SK-N-SH (cell line): Measurements from ENCODE around the gene LIN7C. TPM values are rescaled to one million over a fixed set of nuclear protein-coding genes. Genes with fewer than 3 reads are reported as not detected.

Experiments
- CTCF ChIA-PET: fragments of 300-600, 350-600 bp; formaldehyde crosslinking; extraction: SDS; loops from one replicate; lab custom pipeline; 2021; lab: Yijun Ruan, JAX
- POLR2A ChIA-PET: fragments of 350-600 bp; sonication (Branson Sonifier 250); formaldehyde crosslinking; extraction: SDS; loops from one replicate; lab custom pipeline; 2020; ENCODE audit warnings: antibody characterized with exemption, inconsistent platforms; lab: Yijun Ruan, JAX
- DNase-seq: peaks from one replicate; pipeline ENCODE4 v3.0.0; 2012
- H2AFZ ChIP-seq: fragments of 200-600 bp; sonication (generic); 2 replicates; pipeline ENCODE4 v1.8.1; 2016; ENCODE audit warnings: antibody characterized with exemption, mild to moderate bottlenecking, low read depth
- H3F3A ChIP-seq: fragments of 200-600 bp; sonication (generic); replicated peaks from 2 replicates; pipeline ENCODE3; 2016; ENCODE audit warnings: antibody characterized with exemption, mild to moderate bottlenecking; ENCODE audit not compliant: insufficient read depth
- H3K27ac ChIP-seq, 2 experiments: fragments of 200-500 bp in 1 of 2; fragments of 200-600 bp in 1 of 2; sonication (Bioruptor generic) in 1 of 2; sonication (generic), shearing (Covaris generic) in 1 of 2; 2 replicates each; pipeline versions ENCODE4 v1.5.1 to v1.6.1; 2014 to 2016; ENCODE audit warnings: low read depth in 2 of 2, inconsistent platforms in 1 of 2, low read length in 1 of 2, mild to moderate bottlenecking in 1 of 2, mixed read lengths in 1 of 2
- H3K27me3 ChIP-seq: fragments of 200-600 bp; sonication (generic), shearing (Covaris generic); 2 replicates; pipeline ENCODE4 v1.6.1; 2016; ENCODE audit warnings: mixed run types; ENCODE audit not compliant: insufficient read depth
- H3K36me3 ChIP-seq, 2 experiments: fragments of 200-500 bp in 1 of 2; fragments of 200-600 bp in 1 of 2; sonication (Bioruptor generic) in 1 of 2; sonication (generic) in 1 of 2; replicated peaks in 1 of 2; 2 replicates each; pipeline versions ENCODE3 to v1.5.1; 2014 to 2016; ENCODE audit warnings: low read length in 1 of 2, mild to moderate bottlenecking in 1 of 2; ENCODE audit not compliant: insufficient read depth in 2 of 2, control insufficient read depth in 1 of 2
- H3K4me1 ChIP-seq, 2 experiments: fragments of 200-500 bp in 1 of 2; fragments of 200-600 bp in 1 of 2; sonication (Bioruptor generic) in 1 of 2; sonication (generic), shearing (Covaris generic) in 1 of 2; 2 replicates each; pipeline versions ENCODE4 v1.5.1 to v1.6.1; 2014 to 2016; ENCODE audit warnings: low read depth in 1 of 2, low read length in 1 of 2, mixed run types in 1 of 2; ENCODE audit not compliant: insufficient read depth in 2 of 2, control insufficient read depth in 1 of 2
- H3K4me2 ChIP-seq: fragments of 200-600 bp; sonication (generic), shearing (Covaris generic); 2 replicates; pipeline ENCODE4 v1.6.1; 2017; ENCODE audit warnings: mixed run types
- H3K4me3 ChIP-seq, 2 experiments: fragments of 200-500 bp in 1 of 2; fragments of 200-600 bp in 1 of 2; sonication (Bioruptor generic) in 1 of 2; sonication (generic), shearing (Covaris generic) in 1 of 2; 2 replicates each; pipeline versions ENCODE4 v1.5.1 to v1.8.1; 2014 to 2016; ENCODE audit warnings: low read depth in 2 of 2, inconsistent platforms in 1 of 2, low read length in 1 of 2, mild to moderate bottlenecking in 1 of 2, mixed read lengths in 1 of 2, moderate library complexity in 1 of 2
- H3K79me2 ChIP-seq: fragments of 200-600 bp; sonication (generic); 2 replicates; pipeline ENCODE4 v1.8.1; 2017; ENCODE audit warnings: mild to moderate bottlenecking; ENCODE audit not compliant: insufficient read depth
- H3K9ac ChIP-seq: fragments of 200-600 bp; sonication (generic); 2 replicates; pipeline ENCODE4 v1.6.1; 2017; ENCODE audit warnings: mixed run types
- H3K9me2 ChIP-seq: fragments of 200-600 bp; sonication (generic); 2 replicates; pipeline ENCODE4 v1.6.1; 2017; ENCODE audit warnings: mixed run types
- H3K9me3 ChIP-seq: fragments of 200-600 bp; sonication (generic); 2 replicates; pipeline ENCODE4 v1.6.1; 2017; ENCODE audit warnings: mixed run types, mild to moderate bottlenecking, moderate library complexity
- H4K20me1 ChIP-seq: fragments of 200-600 bp; sonication (generic); 2 replicates; pipeline ENCODE4 v1.6.1; 2017; ENCODE audit warnings: mild to moderate bottlenecking, mixed run types; ENCODE audit not compliant: insufficient read depth
- ELF1 ChIP-seq: IDR thresholded peaks from 2 replicates; pipeline ENCODE4 v1.4.0; 2012
- EP300 ChIP-seq, 2 experiments: IDR thresholded peaks; 2 replicates each; pipeline versions ENCODE4 v1.4.0 to v1.6.1; 2012; ENCODE audit warnings: borderline replicate concordance in 1 of 2, low read depth in 1 of 2, low read length in 1 of 2
- EZH2phosphoT487 ChIP-seq: fragments of 200-600 bp; sonication (generic); IDR thresholded peaks from 2 replicates; pipeline ENCODE4 v1.6.1; 2017; ENCODE audit warnings: low read depth, mixed run types, mild to moderate bottlenecking, antibody characterized with exemption, moderate library complexity, borderline replicate concordance
- GATA2 ChIP-seq: sonication (generic); formaldehyde crosslinking; IDR thresholded peaks from 2 replicates; pipeline ENCODE4 v1.5.0; 2020; ENCODE audit warnings: mild to moderate bottlenecking, missing genetic modification reagents
- MEF2A ChIP-seq: IDR thresholded peaks from 2 replicates; pipeline ENCODE4 v1.4.0; 2012; ENCODE audit warnings: low read depth, borderline replicate concordance
- MXI1 ChIP-seq: IDR thresholded peaks from 2 replicates; pipeline ENCODE4 v1.6.1; 2012; ENCODE audit warnings: mild to moderate bottlenecking, low read depth, low read length, improper control_type of control experiment
- RCOR1 ChIP-seq: fragments of 150-350 bp; IDR thresholded peaks from 2 replicates; pipeline ENCODE4 v1.6.1; 2017; ENCODE audit warnings: antibody characterized with exemption, low read length
- RFX5 ChIP-seq: IDR thresholded peaks from 2 replicates; pipeline ENCODE4 v1.6.1; 2012; ENCODE audit warnings: mild to moderate bottlenecking, improper control_type of control experiment, low read length
- RXRA ChIP-seq: IDR thresholded peaks from 2 replicates; pipeline ENCODE4 v1.4.0; 2012; ENCODE audit warnings: low read depth, mild to moderate bottlenecking, borderline replicate concordance
- SMC3 ChIP-seq: IDR thresholded peaks from 2 replicates; pipeline ENCODE4 v1.6.1; 2012; ENCODE audit warnings: low read depth, low read length, improper control_type of control experiment
- TAF1 ChIP-seq: IDR thresholded peaks from 2 replicates; pipeline ENCODE4 v1.6.1; 2012; ENCODE audit warnings: low read depth, mild to moderate bottlenecking, low read length, moderate library complexity, borderline replicate concordance
- TCF12 ChIP-seq: IDR thresholded peaks from 2 replicates; pipeline ENCODE4 v1.4.0; 2012
- YY1 ChIP-seq: IDR thresholded peaks from 2 replicates; pipeline ENCODE4 v1.4.0; 2012; ENCODE audit warnings: low read depth, mild to moderate bottlenecking
- WGBS: methylation state at CpG from one replicate; pipeline ENCODE4 v1.1.6; 2017; ENCODE audit warnings: low lambda C conversion rate; 5-methylcytosine and 5-hydroxymethylcytosine counted together
- polyA plus RNA-seq, 3 experiments: library from polyadenylated mRNA; depleted of rRNA; stranded (reverse); fragments of >200 nt; gene quantifications; 2 replicates each; pipeline ENCODE4 v1.2.3, GENCODE V29; 2012
- TF ChIP-seq, protein P1 (sequence below): fragments of 150-350 bp; IDR thresholded peaks from 2 replicates; pipeline ENCODE4 v1.6.1; 2016; ENCODE audit warnings: mild to moderate bottlenecking, low read depth, low read length
- TF ChIP-seq, protein P2 (sequence below): fragments of 150-350 bp; IDR thresholded peaks from 2 replicates; pipeline ENCODE4 v1.6.1; 2017; ENCODE audit warnings: antibody characterized with exemption, low read length, low read depth, borderline replicate concordance

LIN7C gene
- polyA plus RNA-seq, 1 of the 3 experiments (the other 2 are of a cell fraction): 7.3 TPM

DNA sequence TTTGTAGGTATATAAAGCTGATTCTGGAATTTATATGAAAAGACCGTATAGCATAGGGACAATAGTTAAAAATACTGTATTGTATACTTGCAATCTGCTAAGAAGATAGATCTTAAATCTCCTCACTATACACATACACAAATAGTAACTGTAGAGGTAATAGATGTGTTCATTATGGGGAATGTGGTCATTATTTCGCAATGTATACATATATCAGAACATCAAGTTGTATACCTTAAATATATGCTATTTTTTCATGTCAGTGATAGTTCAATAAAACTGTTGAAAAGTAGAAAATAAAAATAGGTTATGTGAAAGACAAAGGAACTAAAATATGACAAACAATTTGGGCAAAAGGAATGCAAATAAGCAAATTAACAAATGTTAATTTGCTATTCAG is 35.2 kb upstream of the LIN7C start:
- Histone ChIP-seq H3K9me3 (no peaks in the 10 kb centered on the region), H3K27me3 (no peaks in the 10 kb centered on the region), H4K20me1 (no peaks in the 10 kb centered on the region), H3K4me2 (no peak overlapping the region), H3K36me3 (no peaks in the 10 kb centered on the region), H3F3A (no peaks in the 10 kb centered on the region), H3K9me2 (no peaks in the 10 kb centered on the region), H3K9ac (no peak overlapping the region), H3K4me3 (no peak overlapping the region), H2AFZ (no peak overlapping the region), H3K27ac (no peak overlapping the region), H3K79me2 (no peaks in the 10 kb centered on the region), H3K4me1 (no peaks in the 10 kb centered on the region)
- TF ChIP-seq SMC3: no peak
- no peak for TF ChIP-seq MXI1
- TF ChIP-seq GATA2 (CRISPR knock-in tag): no peak
- no peak for TF ChIP-seq TCF12
- TF ChIP-seq, protein P1, sequence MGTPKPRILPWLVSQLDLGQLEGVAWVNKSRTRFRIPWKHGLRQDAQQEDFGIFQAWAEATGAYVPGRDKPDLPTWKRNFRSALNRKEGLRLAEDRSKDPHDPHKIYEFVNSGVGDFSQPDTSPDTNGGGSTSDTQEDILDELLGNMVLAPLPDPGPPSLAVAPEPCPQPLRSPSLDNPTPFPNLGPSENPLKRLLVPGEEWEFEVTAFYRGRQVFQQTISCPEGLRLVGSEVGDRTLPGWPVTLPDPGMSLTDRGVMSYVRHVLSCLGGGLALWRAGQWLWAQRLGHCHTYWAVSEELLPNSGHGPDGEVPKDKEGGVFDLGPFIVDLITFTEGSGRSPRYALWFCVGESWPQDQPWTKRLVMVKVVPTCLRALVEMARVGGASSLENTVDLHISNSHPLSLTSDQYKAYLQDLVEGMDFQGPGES: no peak
- TF ChIP-seq TAF1: no peak
- no peak for TF ChIP-seq RCOR1
- TF ChIP-seq ELF1: no peak
- CTCF ChIA-PET: no interaction called here
- POLR2A ChIA-PET: no interaction called here
- 63% methylated on average over 2 of the region's 2 CpGs for WGBS
- no peak for DNase-seq

DNA sequence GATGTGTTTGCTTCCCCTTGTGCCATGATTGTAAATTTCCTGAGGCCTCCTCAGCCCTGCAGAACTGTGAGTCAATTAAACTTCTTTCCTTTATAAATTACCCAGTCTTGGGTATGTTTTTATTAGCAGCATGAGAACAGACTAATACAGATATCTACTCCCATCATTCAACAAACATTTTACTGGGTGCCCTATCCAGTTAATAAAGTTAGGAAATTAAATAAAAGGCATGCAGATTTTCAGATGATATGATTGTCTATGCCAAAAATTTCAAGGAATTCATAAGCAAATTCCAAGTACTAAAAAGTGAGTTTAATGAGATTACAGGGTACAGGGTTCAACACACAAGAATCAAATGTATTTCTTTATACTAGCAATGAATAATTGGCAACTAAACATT is 33.5 kb upstream of the LIN7C start:
- Histone ChIP-seq H4K20me1 (no peaks in the 10 kb centered on the region), H3K9me2 (no peaks in the 10 kb centered on the region), H3K9me3 (no peaks in the 10 kb centered on the region), H3K4me3 (no peak overlapping the region)
- TF ChIP-seq YY1 (no peak), RCOR1 (no peak), RFX5 (no peak), EZH2phosphoT487 (no peak), TCF12 (no peak), MEF2A (no peak), GATA2 (CRISPR knock-in tag) (no peak), SMC3 (no peak), RXRA (no peak), EP300 (IDR thresholded peaks at IDR 0.05; ENCODE audit: borderline replicate concordance in 1 of 2, low read depth in 1 of 2, low read length in 1 of 2) (no peak)
- TF ChIP-seq, protein P2, sequence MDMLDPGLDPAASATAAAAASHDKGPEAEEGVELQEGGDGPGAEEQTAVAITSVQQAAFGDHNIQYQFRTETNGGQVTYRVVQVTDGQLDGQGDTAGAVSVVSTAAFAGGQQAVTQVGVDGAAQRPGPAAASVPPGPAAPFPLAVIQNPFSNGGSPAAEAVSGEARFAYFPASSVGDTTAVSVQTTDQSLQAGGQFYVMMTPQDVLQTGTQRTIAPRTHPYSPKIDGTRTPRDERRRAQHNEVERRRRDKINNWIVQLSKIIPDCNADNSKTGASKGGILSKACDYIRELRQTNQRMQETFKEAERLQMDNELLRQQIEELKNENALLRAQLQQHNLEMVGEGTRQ: no peak
- TF ChIP-seq, all 33 proteins: peak for 0
- Histone ChIP-seq H3K9ac (no peak overlapping the region), H3K79me2 (no peaks in the 10 kb centered on the region), H3K4me1 (no peaks in the 10 kb centered on the region), H2AFZ (no peak overlapping the region), H3K27ac (no peak overlapping the region), H3K36me3 (no peaks in the 10 kb centered on the region), H3K4me2 (no peak overlapping the region), H3K27me3 (no peaks in the 10 kb centered on the region), H3F3A (no peaks in the 10 kb centered on the region)
- ChIA-PET POLR2A (no interaction called here), CTCF (no interaction called here)
- no peak for DNase-seq
